Kidney epithelial cell (primary cell): ENCODE data around the gene KCNA2. TPM values are rescaled to one million over a fixed set of nuclear protein-coding genes. Genes with fewer than 3 reads are reported as not detected.
A peak's percentile ranks its signal among the peaks of the same experiment; 100 is the strongest.

ENCODE experiments used
- DNase-seq: peaks from one replicate; pipeline ENCODE4 v3.0.0-alpha.2; 2010; ENCODE audit warnings: low read depth
- H3K27me3 ChIP-seq: 2 replicates; pipeline ENCODE4 v1.6.0; 2011; ENCODE audit warnings: low read length; ENCODE audit not compliant: control insufficient read depth, insufficient read depth
- H3K36me3 ChIP-seq: 2 replicates; pipeline ENCODE4 v1.5.1; 2011; ENCODE audit warnings: low read length; ENCODE audit not compliant: control insufficient read depth, insufficient read depth
- H3K4me3 ChIP-seq: 2 replicates; pipeline ENCODE4 v1.5.1; 2011; ENCODE audit warnings: low read depth, mild to moderate bottlenecking, control low read depth, low read length
- total RNA-seq: library from RNA; depleted of rRNA; stranded (reverse); fragments of >200 nt; gene quantifications from 2 replicates; pipeline ENCODE4 v1.2.3, GENCODE V29; 2015
- TF ChIP-seq, protein P1 (sequence below): IDR thresholded peaks from 2 replicates; pipeline ENCODE4 v1.5.1; 2011; ENCODE audit warnings: mild to moderate bottlenecking, moderate library complexity, low read length, control low read depth, inconsistent platforms; ENCODE audit not compliant: insufficient read depth, poor library complexity, severe bottlenecking

KCNA2 gene
- total RNA-seq, 1 donor from 2014 or later = not detected

DNA sequence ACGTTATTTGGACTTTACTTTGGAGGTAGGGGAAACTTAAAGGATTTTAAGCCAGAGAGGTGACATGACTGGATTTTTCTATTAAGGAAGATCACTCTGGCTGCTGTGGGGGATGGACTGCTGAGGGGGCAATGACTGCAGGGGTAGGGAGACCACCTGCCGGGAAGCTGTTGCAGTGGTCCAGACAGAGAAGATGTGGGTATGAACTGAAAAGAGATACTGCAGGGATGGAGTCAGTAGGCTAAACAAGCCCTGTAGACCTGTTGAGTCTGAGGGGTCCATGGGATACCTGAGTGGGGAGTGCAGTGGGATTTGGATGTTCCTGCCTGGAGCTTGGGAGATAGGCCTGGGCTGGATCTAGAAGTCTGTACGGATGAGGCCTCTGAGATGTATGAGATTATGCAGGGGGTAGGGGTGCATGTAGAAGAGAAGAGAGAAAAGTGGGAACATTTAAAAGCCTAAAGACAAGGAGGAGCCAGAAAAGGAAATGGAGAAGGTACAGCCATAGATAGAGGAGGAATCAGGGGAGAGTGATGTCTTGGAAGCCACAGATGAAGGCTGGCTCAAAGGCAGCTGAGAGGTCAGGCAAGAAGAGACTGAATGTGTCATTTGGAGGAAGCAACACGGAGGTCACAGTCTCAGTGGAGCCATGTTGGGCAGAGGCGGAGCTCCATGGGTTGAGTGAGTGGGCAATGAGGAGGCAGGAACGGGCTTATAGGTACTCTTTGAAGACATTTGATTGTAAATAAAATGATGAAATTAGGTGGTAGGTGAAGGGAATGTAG, 25.9 kb upstream of the KCNA2 start:
- DNase-seq = no peak
- Histone ChIP-seq H3K27me3 (no peaks in the 10 kb centered on the region), H3K4me3 (no peak overlapping the region), H3K36me3 (no peaks in the 10 kb centered on the region)
- TF ChIP-seq, protein P1, sequence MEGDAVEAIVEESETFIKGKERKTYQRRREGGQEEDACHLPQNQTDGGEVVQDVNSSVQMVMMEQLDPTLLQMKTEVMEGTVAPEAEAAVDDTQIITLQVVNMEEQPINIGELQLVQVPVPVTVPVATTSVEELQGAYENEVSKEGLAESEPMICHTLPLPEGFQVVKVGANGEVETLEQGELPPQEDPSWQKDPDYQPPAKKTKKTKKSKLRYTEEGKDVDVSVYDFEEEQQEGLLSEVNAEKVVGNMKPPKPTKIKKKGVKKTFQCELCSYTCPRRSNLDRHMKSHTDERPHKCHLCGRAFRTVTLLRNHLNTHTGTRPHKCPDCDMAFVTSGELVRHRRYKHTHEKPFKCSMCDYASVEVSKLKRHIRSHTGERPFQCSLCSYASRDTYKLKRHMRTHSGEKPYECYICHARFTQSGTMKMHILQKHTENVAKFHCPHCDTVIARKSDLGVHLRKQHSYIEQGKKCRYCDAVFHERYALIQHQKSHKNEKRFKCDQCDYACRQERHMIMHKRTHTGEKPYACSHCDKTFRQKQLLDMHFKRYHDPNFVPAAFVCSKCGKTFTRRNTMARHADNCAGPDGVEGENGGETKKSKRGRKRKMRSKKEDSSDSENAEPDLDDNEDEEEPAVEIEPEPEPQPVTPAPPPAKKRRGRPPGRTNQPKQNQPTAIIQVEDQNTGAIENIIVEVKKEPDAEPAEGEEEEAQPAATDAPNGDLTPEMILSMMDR = no peak

DNA sequence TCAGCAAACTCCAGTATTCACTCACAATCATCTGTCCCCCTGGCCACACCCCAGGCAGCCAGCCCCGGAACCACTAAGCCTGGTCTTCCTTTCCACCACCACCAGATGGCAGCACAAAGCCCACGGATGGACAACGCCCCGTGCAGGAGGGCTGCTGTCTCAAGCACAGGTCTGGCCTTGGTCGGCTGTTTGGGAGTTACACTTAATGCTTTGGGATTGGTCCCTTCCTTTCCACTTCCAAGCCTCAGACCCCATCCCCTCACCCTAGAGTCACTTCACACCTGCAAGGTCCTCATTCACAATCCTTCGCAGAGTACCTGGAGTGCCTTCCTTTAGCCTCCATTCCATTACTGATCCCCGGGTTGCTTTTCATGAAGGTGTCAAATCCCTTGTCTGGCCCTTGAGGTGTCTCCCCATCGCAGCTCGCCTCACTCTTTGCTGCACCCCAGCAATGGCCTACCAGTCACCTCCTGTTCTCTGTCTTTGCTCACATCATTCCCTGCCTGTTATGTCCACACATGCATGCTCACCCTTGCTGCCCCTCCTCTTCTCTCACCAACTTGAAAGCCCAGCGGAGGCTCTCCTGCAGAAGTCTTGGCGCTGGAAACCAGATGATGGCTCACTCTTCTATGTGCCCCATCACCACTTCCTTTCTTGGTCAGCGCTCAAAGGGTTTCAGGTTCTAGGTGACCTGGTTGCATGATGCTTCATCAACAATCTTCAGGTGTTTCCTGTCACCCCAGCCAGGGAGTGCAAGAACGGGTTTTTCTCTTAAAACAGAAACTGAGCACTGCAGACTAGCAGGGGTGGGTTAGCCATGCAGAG, 24.9 kb upstream of the KCNA2 start:
- Histone ChIP-seq H3K27me3 (no peaks in the 10 kb centered on the region), H3K36me3 (no peaks in the 10 kb centered on the region), H3K4me3 (no peak overlapping the region)
- TF ChIP-seq, protein P1 = peak; percentile 77
- no peak for DNase-seq

DNA sequence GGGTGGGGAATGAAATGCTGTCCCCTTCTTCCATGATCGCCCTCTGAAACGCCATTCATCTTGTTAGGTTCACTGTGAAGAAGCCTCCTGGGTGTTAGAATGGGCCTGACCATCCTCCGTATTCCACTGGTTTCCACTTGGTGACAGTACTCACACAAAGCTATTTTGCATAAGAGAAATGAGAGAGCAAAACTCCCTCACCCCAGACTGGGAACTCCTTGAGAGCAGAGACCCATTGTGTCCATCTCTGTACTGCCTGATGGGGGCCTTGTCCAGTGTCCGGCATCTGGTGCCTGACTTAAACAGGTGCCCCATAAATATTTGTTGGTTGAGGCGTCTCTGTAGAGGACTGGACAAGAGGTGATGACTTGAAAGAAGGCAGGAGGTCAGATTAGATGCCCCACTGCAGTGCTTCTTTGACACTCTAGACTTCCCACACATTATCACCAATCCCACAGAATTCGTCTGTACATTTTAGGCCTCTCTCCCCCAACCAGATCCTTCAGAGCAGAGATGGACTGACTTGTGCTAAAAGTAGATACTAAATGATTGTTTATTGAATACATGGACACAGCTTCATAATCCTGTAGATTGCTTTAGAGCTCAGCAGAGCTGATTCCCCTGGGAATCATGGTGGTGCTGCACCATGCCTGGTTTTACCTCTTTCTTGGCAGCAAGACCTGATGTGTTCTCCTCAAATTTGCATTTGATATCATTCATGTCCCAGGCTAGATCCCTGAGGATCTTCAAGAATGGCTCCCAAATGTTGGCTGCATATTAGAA, 22.4 kb upstream of the KCNA2 start:
- H3K36me3 ChIP-seq = no peaks in the 10 kb centered on the region
- H3K4me3 ChIP-seq = no peak overlapping the region
- no peak for DNase-seq
- TF ChIP-seq, protein P1 = no peak
- no peaks in the 10 kb centered on the region for H3K27me3 ChIP-seq

DNA sequence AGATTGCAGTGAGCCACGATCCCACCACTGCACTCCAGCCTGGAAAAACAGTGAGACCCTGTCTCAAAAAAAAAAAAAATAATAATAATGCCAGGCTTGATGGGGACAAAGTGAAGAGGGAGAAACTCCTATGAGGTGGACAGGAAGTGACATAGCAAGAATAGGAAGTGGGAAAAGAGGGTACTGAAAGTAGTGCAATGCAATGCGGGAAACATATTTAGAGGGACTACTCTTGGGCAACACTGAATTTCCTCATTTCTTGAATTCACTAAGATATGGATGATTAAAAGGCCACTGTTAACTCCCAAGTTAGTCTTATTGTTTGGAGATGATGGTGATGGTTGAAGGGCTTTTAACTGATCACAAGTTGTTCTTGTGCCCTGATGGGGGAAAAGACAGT, 21.6 kb upstream of the KCNA2 start:
- TF ChIP-seq, protein P1 = no peak
- H3K27me3 ChIP-seq = no peaks in the 10 kb centered on the region
- H3K4me3 ChIP-seq = no peak overlapping the region
- H3K36me3 ChIP-seq = no peaks in the 10 kb centered on the region
- no peak for DNase-seq

DNA sequence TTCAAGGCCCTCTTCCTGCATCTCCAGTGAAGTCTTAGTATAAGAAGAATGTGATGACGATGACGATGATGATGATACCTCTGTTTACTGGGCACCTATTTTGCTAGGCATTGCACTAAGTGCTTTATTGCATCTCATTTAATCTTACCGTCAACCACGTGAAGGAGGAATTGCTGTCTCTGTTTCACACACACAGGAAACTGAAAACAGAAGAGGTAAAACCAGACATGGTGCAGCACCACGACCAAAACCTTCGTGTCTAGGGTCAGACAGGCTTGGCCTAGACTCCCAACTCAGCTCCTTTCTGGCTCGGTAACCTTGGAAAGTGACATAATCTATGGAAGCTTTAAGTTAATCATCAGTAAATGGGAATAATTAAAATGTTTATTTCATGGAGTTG, 20.7 kb upstream of the KCNA2 start:
- no peaks in the 10 kb centered on the region for H3K27me3 ChIP-seq
- DNase-seq = no peak
- TF ChIP-seq, protein P1 = no peak
- no peaks in the 10 kb centered on the region for H3K36me3 ChIP-seq
- no peak overlapping the region for H3K4me3 ChIP-seq
